IMR-90 (cell line): ENCODE measurements around the gene ETFA. TPM values are rescaled to one million over a fixed set of nuclear protein-coding genes. Genes with fewer than 3 reads are reported as not detected.

ENCODE experiments used
- ATAC-seq: fragments of 200-7000 bp; cut with Tn5 transposase; 2 replicates; pipeline ENCODE4 v1.9.1; 2020; ENCODE audit warnings: low read depth, mild to moderate bottlenecking, moderate library complexity
- BruUV-seq: library from RNA; stranded (reverse); fragments of 400-500 nt; replicated peaks from 2 replicates; lab custom pipeline; 2021; lab: Mats Ljungman, UMichigan
- CTCF ChIA-PET: fragments of 300-600 bp; formaldehyde crosslinking; extraction: SDS; loops from one replicate; lab custom pipeline; 2021; ENCODE audit warnings: antibody characterized with exemption; lab: Yijun Ruan, JAX
- POLR2A ChIA-PET: fragments of 300-600 bp; sonication (Branson Sonifier 250); formaldehyde crosslinking; loops from one replicate; lab custom pipeline; 2022; ENCODE audit warnings: antibody characterized with exemption; ENCODE audit not compliant: unreplicated experiment; lab: Charles Lee
- DNase-seq: peaks from one replicate; pipeline ENCODE4 v3.0.0; 2013
- H2AFZ ChIP-seq: replicated peaks from 2 replicates; pipeline ENCODE3; 2013; ENCODE audit warnings: low read length, mild to moderate bottlenecking; ENCODE audit not compliant: poor library complexity
- H2AK5ac ChIP-seq: 2 replicates; pipeline ENCODE4 v1.6.1; 2013; ENCODE audit warnings: low read depth, low read length, inconsistent platforms
- H2AK9ac ChIP-seq: replicated peaks from 2 replicates; pipeline ENCODE3; 2013; ENCODE audit warnings: mild to moderate bottlenecking, low read depth, low read length, moderate library complexity; ENCODE audit not compliant: poor library complexity
- H2BK120ac ChIP-seq: 2 replicates; pipeline ENCODE4 v1.6.1; 2013; ENCODE audit warnings: low read depth, low read length, inconsistent platforms
- H2BK15ac ChIP-seq: 3 replicates; pipeline ENCODE4 v1.6.1; 2013; ENCODE audit warnings: low read depth, low read length, inconsistent platforms
- H2BK20ac ChIP-seq: 2 replicates; pipeline ENCODE4 v1.6.1; 2013; ENCODE audit warnings: low read depth, mild to moderate bottlenecking, inconsistent platforms, low read length, moderate library complexity
- H2BK5ac ChIP-seq: 2 replicates; pipeline ENCODE4 v1.6.1; 2013; ENCODE audit warnings: mild to moderate bottlenecking, low read depth, low read length, inconsistent platforms; ENCODE audit not compliant: poor library complexity, severe bottlenecking
- H3K14ac ChIP-seq: replicated peaks from 2 replicates; pipeline ENCODE4 v1.6.1; 2013; ENCODE audit warnings: low read depth, low read length, inconsistent platforms
- H3K18ac ChIP-seq: 2 replicates; pipeline ENCODE4 v1.6.1; 2013; ENCODE audit warnings: low read depth, low read length, control low read depth
- H3K23ac ChIP-seq: 2 replicates; pipeline ENCODE4 v1.6.1; 2013; ENCODE audit warnings: low read depth, low read length, inconsistent platforms
- H3K27ac ChIP-seq: 2 replicates; pipeline ENCODE4 v1.5.1; 2013; ENCODE audit warnings: mild to moderate bottlenecking, control low read depth, low read length; ENCODE audit not compliant: insufficient read depth
- H3K27me3 ChIP-seq: 2 replicates; pipeline ENCODE4 v1.6.1; 2013; ENCODE audit warnings: low read length; ENCODE audit not compliant: control insufficient read depth, insufficient read depth
- H3K36me3 ChIP-seq: 2 replicates; pipeline ENCODE4 v1.6.1; 2013; ENCODE audit warnings: low read length, mixed read lengths; ENCODE audit not compliant: control insufficient read depth, insufficient read depth
- H3K4ac ChIP-seq: 2 replicates; pipeline ENCODE4 v1.6.1; 2013; ENCODE audit warnings: low read depth, low read length, inconsistent platforms
- H3K4me1 ChIP-seq: 2 replicates; pipeline ENCODE4 v1.6.1; 2013; ENCODE audit warnings: low read length, mixed read lengths; ENCODE audit not compliant: control insufficient read depth, insufficient read depth
- H3K4me2 ChIP-seq: 2 replicates; pipeline ENCODE4 v1.6.1; 2013; ENCODE audit warnings: low read depth, mild to moderate bottlenecking, control low read depth, low read length, moderate library complexity
- H3K4me3 ChIP-seq: 2 replicates; pipeline ENCODE4 v1.5.1; 2013; ENCODE audit warnings: low read depth, mild to moderate bottlenecking, control low read depth, low read length, moderate library complexity; ENCODE audit not compliant: insufficient read depth
- H3K56ac ChIP-seq: 2 replicates; pipeline ENCODE4 v1.6.1; 2013; ENCODE audit warnings: low read length, inconsistent platforms; ENCODE audit not compliant: insufficient read depth; ENCODE audit errors: extremely low read depth
- H3K79me1 ChIP-seq, 2 experiments: 2 replicates each; pipeline ENCODE4 v1.6.1; 2013; ENCODE audit warnings: low read length in 2 of 2, inconsistent platforms in 1 of 2, low read depth in 1 of 2
- H3K9ac ChIP-seq: 2 replicates; pipeline ENCODE4 v1.6.1; 2013; ENCODE audit warnings: low read depth, low read length, control low read depth
- H3K9me1 ChIP-seq: 2 replicates; pipeline ENCODE4 v1.6.1; 2013; ENCODE audit warnings: low read length, inconsistent platforms; ENCODE audit not compliant: insufficient read depth
- H3K9me3 ChIP-seq: 2 replicates; pipeline ENCODE4 v1.6.1; 2013; ENCODE audit warnings: low read length; ENCODE audit not compliant: control insufficient read depth, insufficient read depth
- H4K20me1 ChIP-seq: 2 replicates; pipeline ENCODE4 v1.6.1; 2013; ENCODE audit warnings: low read length, inconsistent platforms; ENCODE audit not compliant: insufficient read depth
- H4K5ac ChIP-seq: 2 replicates; pipeline ENCODE4 v1.6.1; 2013; ENCODE audit warnings: mild to moderate bottlenecking, low read depth, low read length, control low read depth
- H4K8ac ChIP-seq, 2 experiments: 2 replicates each; pipeline ENCODE4 v1.6.1; 2013; ENCODE audit warnings: low read depth in 2 of 2, low read length in 2 of 2, control low read depth in 1 of 2, inconsistent platforms in 1 of 2
- H4K91ac ChIP-seq: 2 replicates; pipeline ENCODE4 v1.6.1; 2013; ENCODE audit warnings: low read depth, low read length, inconsistent platforms; ENCODE audit not compliant: insufficient read depth
- BHLHE40 ChIP-seq: fragments of 150-350 bp; IDR thresholded peaks from 2 replicates; pipeline ENCODE4 v1.6.1; 2016; ENCODE audit warnings: mild to moderate bottlenecking, low read depth, low read length
- CEBPB ChIP-seq: IDR thresholded peaks from 2 replicates; pipeline ENCODE4 v1.6.1; 2012; ENCODE audit warnings: low read depth, low read length, improper control_type of control experiment
- CHD1 ChIP-seq: IDR thresholded peaks from 2 replicates; pipeline ENCODE4 v1.6.1; 2012; ENCODE audit warnings: low read depth, low read length, improper control_type of control experiment
- CTCF ChIP-seq: conservative IDR thresholded peaks from 2 replicates; pipeline ENCODE4 v1.5.1; 2012; ENCODE audit warnings: mild to moderate bottlenecking, low read depth, low read length, improper control_type of control experiment
- FOS ChIP-seq: fragments of 150-350 bp; IDR thresholded peaks from 2 replicates; pipeline ENCODE4 v1.6.1; 2016; ENCODE audit warnings: low read depth, low read length
- MAFK ChIP-seq: IDR thresholded peaks from 2 replicates; pipeline ENCODE4 v1.6.1; 2012; ENCODE audit warnings: low read depth, low read length, improper control_type of control experiment
- MAZ ChIP-seq: IDR thresholded peaks from 2 replicates; pipeline ENCODE4 v1.6.1; 2012; ENCODE audit warnings: low read depth, mild to moderate bottlenecking, low read length, improper control_type of control experiment, moderate library complexity, borderline replicate concordance
- MXI1 ChIP-seq: IDR thresholded peaks from 2 replicates; pipeline ENCODE4 v1.6.1; 2012; ENCODE audit warnings: low read depth, mild to moderate bottlenecking, low read length, moderate library complexity, borderline replicate concordance
- NFE2L2 ChIP-seq: fragments of 150-350 bp; IDR thresholded peaks from 2 replicates; pipeline ENCODE4 v1.6.1; 2016; ENCODE audit warnings: low read depth, mild to moderate bottlenecking, low read length
- POLR2A ChIP-seq: IDR thresholded peaks from 2 replicates; pipeline ENCODE4 v1.6.1; 2012; ENCODE audit warnings: mild to moderate bottlenecking, low read depth, low read length
- RCOR1 ChIP-seq: IDR thresholded peaks from 2 replicates; pipeline ENCODE4 v1.6.1; 2012; ENCODE audit warnings: mild to moderate bottlenecking, low read length, improper control_type of control experiment; ENCODE audit not compliant: insufficient replicate concordance
- SMC3 ChIP-seq: fragments of 150-350 bp; IDR thresholded peaks from 2 replicates; pipeline ENCODE4 v1.6.1; 2016; ENCODE audit warnings: low read depth, mild to moderate bottlenecking, antibody characterized with exemption, low read length, moderate library complexity
- WGBS, 2 experiments: methylation state at CpG; one replicate each; pipeline versions ENCODE4 v1.1.5 to v1.1.7; 2013; ENCODE audit warnings: missing lambda C conversion rate in 2 of 2; ENCODE audit not compliant: insufficient read length in 1 of 2; ENCODE audit errors: extremely low coverage in 2 of 2; 5-methylcytosine and 5-hydroxymethylcytosine counted together
- dilution Hi-C: fragments of 300-500 bp; cut with HindIII; formaldehyde crosslinking; loops from one replicate; pipeline ENCODE4 v1.14.3; 2018; ENCODE audit warnings: low sequenced_read_pairs; ENCODE audit not compliant: unreplicated experiment
- in situ Hi-C: fragments of 300-500 bp; cut with MboI; formaldehyde crosslinking; loops from 3 replicates; pipeline ENCODE4 v1.14.3; 2019; ENCODE audit warnings: low sequenced_read_pairs, inconsistent platforms, mixed read lengths
- intact Hi-C: fragments of 100-400 bp; cut with micrococcal nuclease; formaldehyde crosslinking; loops from 2 replicates; pipeline ENCODE4 v1.10.0; 2022
- polyA plus RNA-seq, 3 experiments: library from polyadenylated mRNA; depleted of rRNA; stranded (reverse); fragments of >200 nt; gene quantifications; 2 replicates each; pipeline ENCODE4 v1.2.3, GENCODE V29; 2012; ENCODE audit warnings: low replicate concordance in 1 of 3
- total RNA-seq: library from RNA; depleted of rRNA; stranded (reverse); fragments of >200 nt; gene quantifications from 2 replicates; pipeline ENCODE4 v1.2.3, GENCODE V29; 2012
- TF ChIP-seq, protein P1 (sequence below): fragments of 150-350 bp; IDR thresholded peaks from 2 replicates; pipeline ENCODE4 v1.6.1; 2016; ENCODE audit warnings: low read depth, mild to moderate bottlenecking, low read length, moderate library complexity, borderline replicate concordance

ETFA gene
- total and polyA plus RNA-seq, 2 of the 4 experiments (the other 2 are of a cell fraction), result 115 to 172 TPM

DNA sequence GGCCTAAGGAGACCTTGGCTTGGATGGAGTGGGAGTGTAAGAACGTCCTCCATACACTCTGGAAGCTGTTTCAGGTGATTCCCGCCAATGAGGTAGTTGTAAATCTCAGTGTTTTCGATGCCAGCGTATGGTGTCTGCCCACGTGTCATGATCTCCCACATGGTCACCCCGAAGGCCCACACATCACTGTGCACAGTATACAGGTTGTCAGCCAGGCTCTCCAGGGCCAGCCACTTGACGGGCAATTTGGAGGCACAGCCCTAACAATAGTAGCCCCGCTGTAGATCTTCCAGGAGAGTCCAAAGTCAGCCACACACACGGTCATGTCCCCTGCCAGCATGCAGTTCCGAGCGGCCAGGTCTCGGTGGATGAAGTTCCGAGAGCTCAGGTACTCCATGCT is 51.9 kb downstream of the ETFA start:
- H4K91ac ChIP-seq, result no peak overlapping the region
- H3K27ac ChIP-seq, result no peak overlapping the region
- H4K8ac ChIP-seq, result no peak overlapping the region
- WGBS, 2 experiments, result 95% methylated on average over 13 of the region's 13 CpGs; no CpG with 5 or more reads in 1 of the 2 experiments
- no peak overlapping the region for H2AFZ ChIP-seq
- no peak overlapping the region for H2BK20ac ChIP-seq
- H3K9me1 ChIP-seq, result peaks cover 4% of the 10 kb centered on the region
- H3K27me3 ChIP-seq, result no peaks in the 10 kb centered on the region
- no peak overlapping the region for H2BK15ac ChIP-seq
- intact Hi-C loops (no loop called here), in situ Hi-C loops (no loop called here), dilution Hi-C loops (no loop called here)
- peaks cover 0 to 20% of the 10 kb centered on the region in 2 experiments; a peak in 2 of 4 replicates for H3K79me1 ChIP-seq
- H3K56ac ChIP-seq, result no peak overlapping the region
- H3K36me3 ChIP-seq, result peaks cover 48% of the 10 kb centered on the region
- no peak overlapping the region for H3K9ac ChIP-seq
- no TSS peak for BruUV-seq
- CTCF ChIA-PET, result no interaction called here
- no peak for ATAC-seq
- no peak overlapping the region for H3K4me3 ChIP-seq
- peak overlapping the region; percentile 42 for H2AK9ac ChIP-seq
- H3K4me1 ChIP-seq, result no peaks in the 10 kb centered on the region
- no peak overlapping the region for H2BK120ac ChIP-seq
- H2BK5ac ChIP-seq, result no peak overlapping the region
- H2AK5ac ChIP-seq, result no peak overlapping the region
- H4K20me1 ChIP-seq, result no peaks in the 10 kb centered on the region; the same call in 1 of the 2 replicates
- POLR2A ChIA-PET, result no interaction called here
- no peak overlapping the region for H3K4ac ChIP-seq
- TF ChIP-seq MAFK (no peak), CHD1 (no peak), MAZ (no peak), BHLHE40 (no peak), MXI1 (no peak), RCOR1 (no peak), FOS (no peak), CEBPB (no peak), SMC3 (no peak), NFE2L2 (no peak), POLR2A (no peak), CTCF (no peak)
- TF ChIP-seq, protein P1, sequence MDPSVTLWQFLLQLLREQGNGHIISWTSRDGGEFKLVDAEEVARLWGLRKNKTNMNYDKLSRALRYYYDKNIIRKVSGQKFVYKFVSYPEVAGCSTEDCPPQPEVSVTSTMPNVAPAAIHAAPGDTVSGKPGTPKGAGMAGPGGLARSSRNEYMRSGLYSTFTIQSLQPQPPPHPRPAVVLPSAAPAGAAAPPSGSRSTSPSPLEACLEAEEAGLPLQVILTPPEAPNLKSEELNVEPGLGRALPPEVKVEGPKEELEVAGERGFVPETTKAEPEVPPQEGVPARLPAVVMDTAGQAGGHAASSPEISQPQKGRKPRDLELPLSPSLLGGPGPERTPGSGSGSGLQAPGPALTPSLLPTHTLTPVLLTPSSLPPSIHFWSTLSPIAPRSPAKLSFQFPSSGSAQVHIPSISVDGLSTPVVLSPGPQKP, result no peak
- no peak overlapping the region for H3K4me2 ChIP-seq
- no peak overlapping the region for H3K14ac ChIP-seq
- H3K23ac ChIP-seq, result no peak overlapping the region
- H3K18ac ChIP-seq, result no peak overlapping the region
- peaks cover 16% of the 10 kb centered on the region for H3K9me3 ChIP-seq
- no peak for DNase-seq
- H4K5ac ChIP-seq, result no peak overlapping the region
